ENCODE measurements around the gene OTUD5. TPM values are rescaled to one million over a fixed set of nuclear protein-coding genes. Genes with fewer than 3 reads are reported as not detected.
"Not testable (repeated sequence)": the region's sequence is repeated elsewhere in the genome, so short reads cannot be mapped to it uniquely, and the experiment has no call there.

The OTUD5 gene
- total RNA-seq, 1 experiment from 2014 or later: 62.5 TPM

GRCh38 chrX:48890296-48890925 lies 67.0 kb downstream of the OTUD5 start:
- Histone ChIP-seq H3K27me3 (ENCODE audit: insufficient read depth, low read length) (no peaks in the 10 kb centered on the region), H3K23ac (ENCODE audit: insufficient read length, low read depth, low read length) (no peak overlapping the region), H4K91ac (ENCODE audit: insufficient read length, low read depth, low read length) (no peak overlapping the region), H2AK5ac (ENCODE audit: insufficient read length, low read length) (no peak overlapping the region), H4K5ac (ENCODE audit: insufficient read length, low read depth, low read length) (no peak overlapping the region), H2BK15ac (ENCODE audit: low read depth, low read length) (no peak overlapping the region), H3K23me2 (ENCODE audit: insufficient read length, low read depth, low read length, poor library complexity, severe bottlenecking) (no peaks in the 10 kb centered on the region), H3K4me1 (ENCODE audit: insufficient read depth, low read length) (no peaks in the 10 kb centered on the region; the same call in 1 of the 2 replicates), H3K9ac (ENCODE audit: extremely low read depth, insufficient read length, low read length) (no peak overlapping the region), H4K8ac (replicated peaks; ENCODE audit: insufficient read length, low read depth, low read length) (no peak overlapping the region), H3K56ac (ENCODE audit: insufficient read length, low read depth, low read length) (no peak overlapping the region), H2BK5ac (ENCODE audit: insufficient read length, low read length) (no peak overlapping the region), H2AFZ (ENCODE audit: low read length) (no peak overlapping the region), H3K27ac (ENCODE audit: insufficient read length, low read depth, low read length) (no peak overlapping the region), H3K79me1 (ENCODE audit: insufficient read depth, low read depth, low read length, poor library complexity, severe bottlenecking) (peaks cover 2% of the 10 kb centered on the region), H2BK120ac (ENCODE audit: low read depth, low read length, poor library complexity, severe bottlenecking) (no peak overlapping the region), H3K18ac (ENCODE audit: insufficient read length, low read depth, low read length) (no peak overlapping the region), H3T11ph (ENCODE audit: low read length) (no peak overlapping the region), H3K79me2 (ENCODE audit: insufficient read depth, low read length) (no peaks in the 10 kb centered on the region; the same call in 1 of the 2 replicates), H2BK12ac (ENCODE audit: insufficient read length, low read depth, low read length) (no peak overlapping the region), H2BK20ac (ENCODE audit: low read depth, low read length, poor library complexity, severe bottlenecking) (no peak overlapping the region), H3K14ac (ENCODE audit: insufficient read depth, low read length) (no peak overlapping the region), H3K4ac (ENCODE audit: low read depth, low read length) (no peak overlapping the region), H3K4me2 (ENCODE audit: insufficient read depth, insufficient read length, low read length) (peak overlapping the region; percentile 70), H3K9me3 (ENCODE audit: control insufficient read depth, low read depth, low read length) (no peaks in the 10 kb centered on the region), H4K20me1 (ENCODE audit: control insufficient read depth, insufficient read depth, insufficient read length) (no peaks in the 10 kb centered on the region)
- DNase-seq: no peak
- peaks cover 10% of the 10 kb centered on the region for H3K27me3 Mint-ChIP-seq (ENCODE audit: low read depth)
- H3K4me1 Mint-ChIP-seq: peaks cover 10 to 11% of the 10 kb centered on the region in 2 experiments
- no CpG with 5 or more reads among the region's 15 CpGs for WGBS (ENCODE audit: extremely low coverage, insufficient read length, low lambda C conversion rate)
- TF ChIP-seq, protein P1, sequence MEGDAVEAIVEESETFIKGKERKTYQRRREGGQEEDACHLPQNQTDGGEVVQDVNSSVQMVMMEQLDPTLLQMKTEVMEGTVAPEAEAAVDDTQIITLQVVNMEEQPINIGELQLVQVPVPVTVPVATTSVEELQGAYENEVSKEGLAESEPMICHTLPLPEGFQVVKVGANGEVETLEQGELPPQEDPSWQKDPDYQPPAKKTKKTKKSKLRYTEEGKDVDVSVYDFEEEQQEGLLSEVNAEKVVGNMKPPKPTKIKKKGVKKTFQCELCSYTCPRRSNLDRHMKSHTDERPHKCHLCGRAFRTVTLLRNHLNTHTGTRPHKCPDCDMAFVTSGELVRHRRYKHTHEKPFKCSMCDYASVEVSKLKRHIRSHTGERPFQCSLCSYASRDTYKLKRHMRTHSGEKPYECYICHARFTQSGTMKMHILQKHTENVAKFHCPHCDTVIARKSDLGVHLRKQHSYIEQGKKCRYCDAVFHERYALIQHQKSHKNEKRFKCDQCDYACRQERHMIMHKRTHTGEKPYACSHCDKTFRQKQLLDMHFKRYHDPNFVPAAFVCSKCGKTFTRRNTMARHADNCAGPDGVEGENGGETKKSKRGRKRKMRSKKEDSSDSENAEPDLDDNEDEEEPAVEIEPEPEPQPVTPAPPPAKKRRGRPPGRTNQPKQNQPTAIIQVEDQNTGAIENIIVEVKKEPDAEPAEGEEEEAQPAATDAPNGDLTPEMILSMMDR (conservative IDR thresholded peaks at IDR 0.05): no peak
- H3K27ac Mint-ChIP-seq: peak overlapping the region in 2 of 3 experiments; percentile 5 to 66; a peak in 3 of 7 replicates
- peaks cover 19 to 25% (median 21%) of the 10 kb centered on the region in 3 experiments for H3K36me3 Mint-ChIP-seq (ENCODE audit: insufficient read depth in 1 of 3, low read depth in 3 of 3)
- H3K4me3 Mint-ChIP-seq: peak overlapping the region; percentile 65 to 79
- peaks cover 60 to 66% of the 10 kb centered on the region in 2 experiments for H3K9me3 Mint-ChIP-seq

GRCh38 chrX:48886586-48886985 lies 70.8 kb downstream of the OTUD5 start:
- H2AK5ac ChIP-seq (ENCODE audit: insufficient read length, low read length); H3K23ac ChIP-seq (ENCODE audit: insufficient read length, low read depth, low read length); H2BK12ac ChIP-seq (ENCODE audit: insufficient read length, low read depth, low read length); H3K4me3 Mint-ChIP-seq; H3K18ac ChIP-seq (ENCODE audit: insufficient read length, low read depth, low read length); H2AFZ ChIP-seq (ENCODE audit: low read length); H3K4ac ChIP-seq (ENCODE audit: low read depth, low read length); H3K23me2 ChIP-seq (ENCODE audit: insufficient read length, low read depth, low read length, poor library complexity, severe bottlenecking); DNase-seq; H4K8ac ChIP-seq (replicated peaks; ENCODE audit: insufficient read length, low read depth, low read length); H3K27ac Mint-ChIP-seq; H3K27me3 ChIP-seq (ENCODE audit: insufficient read depth, low read length); H2BK20ac ChIP-seq (ENCODE audit: low read depth, low read length, poor library complexity, severe bottlenecking); H2BK15ac ChIP-seq (ENCODE audit: low read depth, low read length); H3K9ac ChIP-seq (ENCODE audit: extremely low read depth, insufficient read length, low read length); H2BK120ac ChIP-seq (ENCODE audit: low read depth, low read length, poor library complexity, severe bottlenecking); H3K36me3 Mint-ChIP-seq (ENCODE audit: insufficient read depth in 1 of 3, low read depth in 3 of 3); H3K4me2 ChIP-seq (ENCODE audit: insufficient read depth, insufficient read length, low read length); H3T11ph ChIP-seq (ENCODE audit: low read length); H3K79me1 ChIP-seq (ENCODE audit: insufficient read depth, low read depth, low read length, poor library complexity, severe bottlenecking); H3K14ac ChIP-seq (ENCODE audit: insufficient read depth, low read length); H4K91ac ChIP-seq (ENCODE audit: insufficient read length, low read depth, low read length); H4K20me1 ChIP-seq (ENCODE audit: control insufficient read depth, insufficient read depth, insufficient read length); H3K9me3 ChIP-seq (ENCODE audit: control insufficient read depth, low read depth, low read length); H3K4me1 ChIP-seq (ENCODE audit: insufficient read depth, low read length); H3K27ac ChIP-seq (ENCODE audit: insufficient read length, low read depth, low read length); H2BK5ac ChIP-seq (ENCODE audit: insufficient read length, low read length); H3K79me2 ChIP-seq (ENCODE audit: insufficient read depth, low read length); H4K5ac ChIP-seq (ENCODE audit: insufficient read length, low read depth, low read length); H3K56ac ChIP-seq (ENCODE audit: insufficient read length, low read depth, low read length): not testable (repeated sequence)
- peaks cover 51 to 56% of the 10 kb centered on the region in 2 experiments for H3K9me3 Mint-ChIP-seq
- peaks cover 10 to 11% of the 10 kb centered on the region in 2 experiments for H3K4me1 Mint-ChIP-seq
- WGBS (ENCODE audit: extremely low coverage, insufficient read length, low lambda C conversion rate): no CpG with 5 or more reads among the region's 5 CpGs
- peaks cover 11% of the 10 kb centered on the region for H3K27me3 Mint-ChIP-seq (ENCODE audit: low read depth)
